Measurements from ENCODE around the gene TPM4. TPM values are rescaled to one million over a fixed set of nuclear protein-coding genes. Genes with fewer than 3 reads are reported as not detected.

The TPM4 gene
- total and polyA plus RNA-seq, 2 experiments from 2014 or later: 223 to 288 TPM

- H3K79me2 ChIP-seq (replicated peaks; ENCODE audit: insufficient read depth): peaks cover 21% of the 10 kb centered on the region
- H4K20me1 ChIP-seq (replicated peaks; ENCODE audit: insufficient read depth): peaks cover 22% of the 10 kb centered on the region
- no peaks in the 10 kb centered on the region; the same call in 2 of the 3 replicates for H3K9me3 Mint-ChIP-seq
- ATAC-seq: no peak
- H3K36me3 ChIP-seq (ENCODE audit: insufficient read depth): peaks cover 92% of the 10 kb centered on the region
- no peak for DNase-seq (ENCODE audit: low spot score)
- peaks cover 13% of the 10 kb centered on the region for H3K27me3 Mint-ChIP-seq (ENCODE audit: insufficient read depth, low read depth, poor library complexity)
- H3K27me3 ChIP-seq (ENCODE audit: insufficient read depth): no peaks in the 10 kb centered on the region
- TF ChIP-seq POLR2AphosphoS5 (IDR thresholded peaks at IDR 0.05; ENCODE audit: low read depth) (no peak), ZNF331 (CRISPR knock-in tag; IDR thresholded peaks at IDR 0.05; ENCODE audit: low read depth) (no peak), CREB1 (CRISPR knock-in tag; IDR thresholded peaks at IDR 0.05; ENCODE audit: low read depth) (no peak), ZNF462 (CRISPR knock-in tag; IDR thresholded peaks at IDR 0.05) (no peak)
- no peak overlapping the region for H3K4me3 ChIP-seq
- peaks cover 97% of the 10 kb centered on the region for H3K36me3 Mint-ChIP-seq (ENCODE audit: low read depth)
- no peak overlapping the region for H3K27ac ChIP-seq (ENCODE audit: low read depth)
- H3K4me1 Mint-ChIP-seq: no peaks in the 10 kb centered on the region
- peak overlapping the region; percentile 77; the same call in 1 of the 2 replicates for H3K27ac Mint-ChIP-seq
- 0 out of 2 replicates have a peak, but pooled peaks cover 6% of the 10 kb centered on the region for H3F3A ChIP-seq (replicated peaks; ENCODE audit: low read depth)
- no peaks in the 10 kb centered on the region for H3K9me2 ChIP-seq (ENCODE audit: insufficient read depth)
- no peaks in the 10 kb centered on the region for H3K4me1 ChIP-seq (ENCODE audit: insufficient read depth)
- H2AFZ ChIP-seq: no peak overlapping the region
- no peak overlapping the region for H3K4me3 Mint-ChIP-seq
- no peak overlapping the region for H3K4me2 ChIP-seq
These were observed 11.6 kb downstream of the TPM4 start for GRCh38 chr19:16087940-16088339.

GRCh38 chr19:16088351-16089009 is 12.2 kb downstream of the TPM4 start:
- Mint-ChIP-seq H3K4me1 (no peaks in the 10 kb centered on the region), H3K36me3 (ENCODE audit: low read depth) (peaks cover 97% of the 10 kb centered on the region), H3K4me3 (no peak overlapping the region), H3K9me3 (no peaks in the 10 kb centered on the region; the same call in 2 of the 3 replicates), H3K27ac (peak overlapping the region; percentile 77; the same call in 1 of the 2 replicates), H3K27me3 (ENCODE audit: insufficient read depth, low read depth, poor library complexity) (peaks cover 13% of the 10 kb centered on the region)
- TF ChIP-seq CTCF (conservative IDR thresholded peaks at IDR 0.05; ENCODE audit: low read depth in 2 of 2): peak in 1 of 2 experiments; percentile 42; a peak in 2 of 4 replicates
- TF ChIP-seq ZNF114 (CRISPR knock-in tag; IDR thresholded peaks at IDR 0.05): no peak
- peaks cover 92% of the 10 kb centered on the region for H3K36me3 ChIP-seq (ENCODE audit: insufficient read depth)
- no peak for ATAC-seq
- H4K20me1 ChIP-seq (replicated peaks; ENCODE audit: insufficient read depth): peaks cover 22% of the 10 kb centered on the region
- H3K4me2 ChIP-seq: no peak overlapping the region
- no peaks in the 10 kb centered on the region for H3K4me1 ChIP-seq (ENCODE audit: insufficient read depth)
- H3K9me2 ChIP-seq (ENCODE audit: insufficient read depth): no peaks in the 10 kb centered on the region
- 0 out of 2 replicates have a peak, but pooled peaks cover 6% of the 10 kb centered on the region for H3F3A ChIP-seq (replicated peaks; ENCODE audit: low read depth)
- H3K79me2 ChIP-seq (replicated peaks; ENCODE audit: insufficient read depth): peaks cover 16% of the 10 kb centered on the region
- no peak overlapping the region for H3K4me3 ChIP-seq
- H2AFZ ChIP-seq: no peak overlapping the region
- no peak for DNase-seq (ENCODE audit: low spot score)
- no peaks in the 10 kb centered on the region for H3K27me3 ChIP-seq (ENCODE audit: insufficient read depth)
- H3K27ac ChIP-seq (ENCODE audit: low read depth): 0 out of 2 replicates have a peak overlapping the region, but pooled peaks have one; percentile 59
